ENCODE data around the gene EIF3CL. TPM values are rescaled to one million over a fixed set of nuclear protein-coding genes. Genes with fewer than 3 reads are reported as not detected.
"Not testable (repeated sequence)": the region's sequence is repeated elsewhere in the genome, so short reads cannot be mapped to it uniquely, and the experiment has no call there.

The EIF3CL gene
- total and polyA plus RNA-seq, 10 of the 15 experiments (the other 5 are each of a cell fraction or from before 2014, with no cell fraction given), result 1.7 to 93.6 (median 60.0) TPM; not detected in 1

- DNase-seq (ENCODE audit: low read depth, low spot score); RAD21 ChIA-PET (ENCODE audit: unreplicated experiment): not testable (repeated sequence)
Measured at GRCh38 chr16:28375115-28375514, 28.5 kb downstream of the EIF3CL start.

GRCh38 chr16:28374281-28374680 is 29.4 kb downstream of the EIF3CL start:
- POLR2A ChIA-PET; RAD21 ChIA-PET (ENCODE audit: unreplicated experiment): not testable (repeated sequence)

More at GRCh38 chr16:28375115-28375514, 28.5 kb downstream of the EIF3CL start:
- H3K79me2 ChIP-seq (ENCODE audit: control insufficient read depth, insufficient read depth, low read length); H3K4me1 ChIP-seq (ENCODE audit: control insufficient read depth, insufficient read depth, low read length); FAIRE-seq; in situ Hi-C loops (cut with MboI); CTCF ChIA-PET; POLR2A ChIA-PET; BruUV-seq (replicated peaks); H4K20me1 ChIP-seq (ENCODE audit: control insufficient read depth, insufficient read depth); H3K36me3 ChIP-seq (ENCODE audit: control insufficient read depth in 2 of 2, insufficient read depth in 2 of 2, low read length in 1 of 2); H3K4me3 ChIP-seq; H3K4me2 ChIP-seq (ENCODE audit: control insufficient read depth, insufficient read depth); SMC1A ChIA-PET (ENCODE audit: uncharacterized antibody, unreplicated experiment); H3K27me3 ChIP-seq (replicated peaks in 1 of 2; ENCODE audit: control insufficient read depth in 2 of 2, insufficient read depth in 2 of 2, low read length in 1 of 2); intact Hi-C loops (cut with micrococcal nuclease; ENCODE audit: unreplicated experiment); H3K9ac ChIP-seq (ENCODE audit: control insufficient read depth, insufficient read depth, low read length); H3K27ac ChIP-seq (ENCODE audit: control insufficient read depth, insufficient read depth); H3K9me3 ChIP-seq (replicated peaks; ENCODE audit: control insufficient read depth, insufficient read depth, low read length); H2AFZ ChIP-seq (ENCODE audit: control insufficient read depth, low read depth, low read length): not testable (repeated sequence)
- peak; percentile 77 for ATAC-seq
- 0% methylated on average over 2 of the region's 8 CpGs for WGBS (ENCODE audit: insufficient coverage, insufficient replicate concordance, low lambda C conversion rate, missing lambda C conversion rate)

GRCh38 chr16:28367926-28368325 is 35.7 kb downstream of the EIF3CL start:
- RAD21 ChIA-PET (ENCODE audit: unreplicated experiment); POLR2A ChIA-PET; CTCF ChIA-PET; H3K4me3 ChIP-seq; H3K27ac ChIP-seq (ENCODE audit: control insufficient read depth, insufficient read depth); DNase-seq (ENCODE audit: low read depth, low spot score); H3K9ac ChIP-seq (ENCODE audit: control insufficient read depth, insufficient read depth, low read length); in situ Hi-C loops (cut with MboI); H3K79me2 ChIP-seq (ENCODE audit: control insufficient read depth, insufficient read depth, low read length); H4K20me1 ChIP-seq (ENCODE audit: control insufficient read depth, insufficient read depth); H3K4me1 ChIP-seq (ENCODE audit: control insufficient read depth, insufficient read depth, low read length); H3K27me3 ChIP-seq (replicated peaks in 1 of 2; ENCODE audit: control insufficient read depth in 2 of 2, insufficient read depth in 2 of 2, low read length in 1 of 2); intact Hi-C loops (cut with micrococcal nuclease; ENCODE audit: unreplicated experiment); H3K9me3 ChIP-seq (replicated peaks; ENCODE audit: control insufficient read depth, insufficient read depth, low read length); FAIRE-seq; SMC1A ChIA-PET (ENCODE audit: uncharacterized antibody, unreplicated experiment); H3K4me2 ChIP-seq (ENCODE audit: control insufficient read depth, insufficient read depth); H2AFZ ChIP-seq (ENCODE audit: control insufficient read depth, low read depth, low read length); H3K36me3 ChIP-seq (ENCODE audit: control insufficient read depth in 2 of 2, insufficient read depth in 2 of 2, low read length in 1 of 2); BruUV-seq (replicated peaks); ATAC-seq: not testable (repeated sequence)
- WGBS (ENCODE audit: insufficient coverage, insufficient replicate concordance, low lambda C conversion rate, missing lambda C conversion rate), result 85% methylated on average over 19 of the region's 32 CpGs

More at GRCh38 chr16:28374281-28374680, 29.4 kb downstream of the EIF3CL start:
- H4K20me1 ChIP-seq (ENCODE audit: control insufficient read depth, insufficient read depth); H2AFZ ChIP-seq (ENCODE audit: control insufficient read depth, low read depth, low read length); H3K36me3 ChIP-seq (ENCODE audit: control insufficient read depth in 2 of 2, insufficient read depth in 2 of 2, low read length in 1 of 2); H3K27ac ChIP-seq (ENCODE audit: control insufficient read depth, insufficient read depth); H3K4me1 ChIP-seq (ENCODE audit: control insufficient read depth, insufficient read depth, low read length); H3K4me3 ChIP-seq; CTCF ChIA-PET; H3K9ac ChIP-seq (ENCODE audit: control insufficient read depth, insufficient read depth, low read length); FAIRE-seq; BruUV-seq (replicated peaks); H3K9me3 ChIP-seq (replicated peaks; ENCODE audit: control insufficient read depth, insufficient read depth, low read length); DNase-seq (ENCODE audit: low read depth, low spot score); H3K27me3 ChIP-seq (replicated peaks in 1 of 2; ENCODE audit: control insufficient read depth in 2 of 2, insufficient read depth in 2 of 2, low read length in 1 of 2); H3K79me2 ChIP-seq (ENCODE audit: control insufficient read depth, insufficient read depth, low read length); SMC1A ChIA-PET (ENCODE audit: uncharacterized antibody, unreplicated experiment); H3K4me2 ChIP-seq (ENCODE audit: control insufficient read depth, insufficient read depth); intact Hi-C loops (cut with micrococcal nuclease; ENCODE audit: unreplicated experiment); in situ Hi-C loops (cut with MboI): not testable (repeated sequence)
- ATAC-seq, result 0 out of 3 replicates have a peak, but pooled peaks have one; percentile 19
- 11% methylated on average over 5 of the region's 25 CpGs for WGBS (ENCODE audit: insufficient coverage, insufficient replicate concordance, low lambda C conversion rate, missing lambda C conversion rate)

- CTCF ChIA-PET; H3K79me2 ChIP-seq (ENCODE audit: control insufficient read depth, insufficient read depth, low read length); H4K20me1 ChIP-seq (ENCODE audit: control insufficient read depth, insufficient read depth); POLR2A ChIA-PET; H3K9me3 ChIP-seq (replicated peaks; ENCODE audit: control insufficient read depth, insufficient read depth, low read length); RAD21 ChIA-PET (ENCODE audit: unreplicated experiment); H3K27me3 ChIP-seq (replicated peaks in 1 of 2; ENCODE audit: control insufficient read depth in 2 of 2, insufficient read depth in 2 of 2, low read length in 1 of 2); H3K4me1 ChIP-seq (ENCODE audit: control insufficient read depth, insufficient read depth, low read length); H3K27ac ChIP-seq (ENCODE audit: control insufficient read depth, insufficient read depth); H3K4me3 ChIP-seq; in situ Hi-C loops (cut with MboI); H3K36me3 ChIP-seq (ENCODE audit: control insufficient read depth in 2 of 2, insufficient read depth in 2 of 2, low read length in 1 of 2); H3K9ac ChIP-seq (ENCODE audit: control insufficient read depth, insufficient read depth, low read length); H2AFZ ChIP-seq (ENCODE audit: control insufficient read depth, low read depth, low read length); intact Hi-C loops (cut with micrococcal nuclease; ENCODE audit: unreplicated experiment); FAIRE-seq; SMC1A ChIA-PET (ENCODE audit: uncharacterized antibody, unreplicated experiment); H3K4me2 ChIP-seq (ENCODE audit: control insufficient read depth, insufficient read depth); BruUV-seq (replicated peaks); DNase-seq (ENCODE audit: low read depth, low spot score): not testable (repeated sequence)
- WGBS (ENCODE audit: insufficient coverage, insufficient replicate concordance, low lambda C conversion rate, missing lambda C conversion rate), result under 1% methylated on average over 17 of the region's 75 CpGs
- peak; percentile 100 for ATAC-seq
Measured at GRCh38 chr16:28364268-28365173, 39.1 kb downstream of the EIF3CL start.

Measured in GM12878 (cell line).